AG09319 (cell line): ENCODE measurements around the gene MEGF9.

ENCODE experiments used
- DNase-seq: peaks from one replicate; pipeline ENCODE4 v3.0.0-alpha.2; 2010; ENCODE audit warnings: low read depth; ENCODE audit errors: extremely low read depth
- TF ChIP-seq, protein P1 (sequence below): IDR thresholded peaks from 2 replicates; pipeline ENCODE4 v1.5.1; 2011; ENCODE audit warnings: low read depth, mild to moderate bottlenecking, inconsistent platforms, low read length, moderate library complexity

The MEGF9 gene

DNA sequence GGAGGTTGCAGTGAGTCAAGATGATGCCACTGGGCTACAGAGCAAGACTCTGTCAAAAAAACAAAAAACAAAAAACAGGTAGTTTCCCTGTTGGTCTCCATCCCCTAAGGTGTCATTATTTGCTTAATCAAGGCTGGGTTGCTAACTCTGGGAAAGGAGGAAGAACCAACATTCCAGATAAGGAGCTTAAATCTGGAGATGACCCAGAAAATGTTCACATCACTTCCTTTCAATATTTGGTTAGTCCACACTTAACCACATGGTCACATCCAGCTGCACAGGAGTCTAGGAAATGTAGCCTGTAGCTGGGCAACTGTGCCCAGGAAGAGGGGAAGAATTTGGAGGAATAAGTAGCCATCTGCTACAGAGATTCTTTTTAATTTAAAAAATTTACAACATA lies 25.9 kb upstream of the MEGF9 start:
- TF ChIP-seq, protein P1, sequence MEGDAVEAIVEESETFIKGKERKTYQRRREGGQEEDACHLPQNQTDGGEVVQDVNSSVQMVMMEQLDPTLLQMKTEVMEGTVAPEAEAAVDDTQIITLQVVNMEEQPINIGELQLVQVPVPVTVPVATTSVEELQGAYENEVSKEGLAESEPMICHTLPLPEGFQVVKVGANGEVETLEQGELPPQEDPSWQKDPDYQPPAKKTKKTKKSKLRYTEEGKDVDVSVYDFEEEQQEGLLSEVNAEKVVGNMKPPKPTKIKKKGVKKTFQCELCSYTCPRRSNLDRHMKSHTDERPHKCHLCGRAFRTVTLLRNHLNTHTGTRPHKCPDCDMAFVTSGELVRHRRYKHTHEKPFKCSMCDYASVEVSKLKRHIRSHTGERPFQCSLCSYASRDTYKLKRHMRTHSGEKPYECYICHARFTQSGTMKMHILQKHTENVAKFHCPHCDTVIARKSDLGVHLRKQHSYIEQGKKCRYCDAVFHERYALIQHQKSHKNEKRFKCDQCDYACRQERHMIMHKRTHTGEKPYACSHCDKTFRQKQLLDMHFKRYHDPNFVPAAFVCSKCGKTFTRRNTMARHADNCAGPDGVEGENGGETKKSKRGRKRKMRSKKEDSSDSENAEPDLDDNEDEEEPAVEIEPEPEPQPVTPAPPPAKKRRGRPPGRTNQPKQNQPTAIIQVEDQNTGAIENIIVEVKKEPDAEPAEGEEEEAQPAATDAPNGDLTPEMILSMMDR = no peak
- DNase-seq = no peak

DNA sequence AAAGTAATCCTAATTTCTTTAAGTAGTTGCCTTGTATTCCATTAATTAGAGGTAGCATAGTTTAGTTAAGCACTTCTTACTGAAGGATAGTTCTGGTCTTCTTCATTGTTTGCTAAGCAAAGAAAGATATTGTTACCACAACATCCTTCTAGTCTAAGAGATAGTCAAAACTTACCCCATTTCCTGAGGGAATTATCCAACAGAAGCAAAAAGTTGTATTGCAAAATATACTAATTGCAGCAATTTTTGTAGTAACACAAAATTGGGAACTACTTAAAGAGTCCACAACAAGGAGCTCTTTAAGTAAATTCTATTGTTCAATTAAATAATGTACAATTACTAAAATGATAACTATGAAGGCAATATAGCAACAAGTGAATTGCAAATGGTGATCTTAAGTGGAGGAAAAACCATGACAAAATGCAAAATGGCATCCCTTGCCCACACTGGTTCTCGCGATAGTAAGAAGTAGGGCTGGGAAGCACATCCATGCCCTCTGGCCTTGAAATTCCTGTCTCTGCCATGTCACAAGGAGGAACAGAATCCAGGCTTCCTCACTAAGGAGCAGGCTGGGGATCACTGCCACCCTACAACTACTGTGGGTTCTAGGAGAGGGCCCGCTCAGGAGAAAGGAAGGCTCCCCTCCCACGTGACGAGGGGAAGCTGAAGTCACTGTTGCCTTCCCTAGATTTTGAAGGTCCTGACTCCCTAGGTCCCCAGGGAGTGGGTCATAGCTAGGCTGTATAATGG lies 23.3 kb upstream of the MEGF9 start:
- DNase-seq = no peak
- TF ChIP-seq, protein P1 = no peak

DNA sequence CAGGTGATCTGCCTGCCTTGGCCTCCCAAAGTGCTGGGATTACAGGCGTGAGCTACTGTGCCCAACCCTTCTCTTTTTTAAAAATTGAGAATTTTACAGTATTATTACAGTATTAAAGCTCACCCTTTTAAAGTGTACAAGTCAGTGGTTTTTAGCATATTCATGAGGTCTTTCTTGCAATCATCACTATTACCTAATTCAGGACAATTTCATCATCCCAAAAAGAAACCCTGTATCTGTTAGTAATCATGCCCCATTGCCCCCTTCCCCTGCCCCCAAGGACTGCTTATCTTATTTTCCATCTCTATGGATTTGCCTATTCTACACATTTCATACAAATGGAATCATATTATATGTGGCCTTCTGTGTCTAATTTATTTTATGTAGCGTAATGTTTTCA lies 22.6 kb upstream of the MEGF9 start:
- DNase-seq = no peak

DNA sequence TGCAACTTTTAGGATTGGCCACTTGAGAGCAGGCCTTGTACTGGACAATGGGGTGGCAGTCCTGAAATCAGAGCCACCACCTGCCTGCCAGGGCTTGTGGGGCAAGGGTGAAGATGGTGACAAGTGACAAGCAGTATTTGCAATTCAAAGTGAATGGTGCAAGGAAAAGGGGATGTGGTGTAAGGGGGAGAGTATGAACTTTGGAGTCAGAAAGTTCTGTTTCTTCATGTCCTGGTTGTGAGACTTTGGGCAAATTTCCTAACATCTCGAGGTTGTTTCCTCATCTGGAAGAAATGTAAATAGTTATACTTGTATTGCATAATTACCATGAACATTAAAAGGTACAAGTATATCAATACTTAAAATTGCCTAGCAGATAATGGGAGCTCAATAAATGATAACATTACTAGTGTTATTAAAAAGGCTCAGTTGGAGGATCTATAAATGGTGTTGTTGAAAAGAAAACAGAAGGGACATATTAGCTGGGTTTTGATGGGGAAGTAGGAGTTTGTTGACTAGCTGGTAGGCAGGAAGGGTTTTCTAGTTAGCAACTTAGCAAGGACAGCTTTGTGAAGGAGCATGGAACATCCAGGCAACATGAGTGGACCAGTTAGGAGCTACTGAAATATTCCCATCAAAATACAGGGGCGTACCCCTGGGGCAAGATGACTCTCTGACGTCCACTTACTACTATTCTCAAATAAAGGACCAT lies 21.3 kb upstream of the MEGF9 start:
- DNase-seq = peak; percentile 28
- TF ChIP-seq, protein P1 = no peak

More for the DNA sequence above, 22.6 kb upstream of the MEGF9 start:
- TF ChIP-seq, protein P1 = no peak

DNA sequence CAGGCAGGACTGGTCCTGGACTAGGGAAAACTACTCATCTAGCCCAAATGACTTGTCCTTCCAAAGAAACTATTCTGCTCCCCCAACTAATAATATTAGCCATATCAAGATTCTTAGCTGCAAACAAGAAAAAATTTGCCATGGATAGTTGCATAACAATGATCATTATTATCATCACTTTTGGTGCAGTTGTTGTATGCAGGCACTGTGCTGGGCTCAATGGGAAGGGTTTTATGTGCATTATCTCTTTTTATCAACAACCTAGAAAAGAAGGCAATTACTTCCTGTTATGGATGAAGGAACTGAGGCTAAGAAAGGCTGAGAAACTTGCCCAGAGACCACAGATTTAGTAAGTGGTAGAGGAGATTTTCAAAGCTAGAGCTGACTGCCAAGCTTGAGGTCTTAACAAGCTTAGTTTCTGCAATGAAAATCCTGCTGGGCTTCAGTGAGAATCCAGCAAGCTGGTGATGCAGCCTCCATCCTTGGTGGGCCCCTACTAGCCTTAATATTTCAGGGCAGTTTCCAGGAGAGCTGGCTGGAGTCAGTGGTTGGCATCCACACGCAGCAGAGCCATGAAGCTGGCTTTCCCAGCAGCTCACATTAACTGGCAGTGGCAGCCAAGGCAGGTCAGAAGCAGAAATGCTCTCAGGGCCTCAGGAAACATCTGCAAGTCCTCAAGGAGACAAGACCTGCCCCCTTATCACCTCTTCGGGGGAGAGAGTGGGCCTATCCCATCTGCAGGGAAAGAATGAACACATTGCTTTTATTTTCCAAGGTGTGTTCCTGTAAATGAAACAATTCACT lies 20.5 kb upstream of the MEGF9 start:
- TF ChIP-seq, protein P1 = no peak
- no peak for DNase-seq

DNA sequence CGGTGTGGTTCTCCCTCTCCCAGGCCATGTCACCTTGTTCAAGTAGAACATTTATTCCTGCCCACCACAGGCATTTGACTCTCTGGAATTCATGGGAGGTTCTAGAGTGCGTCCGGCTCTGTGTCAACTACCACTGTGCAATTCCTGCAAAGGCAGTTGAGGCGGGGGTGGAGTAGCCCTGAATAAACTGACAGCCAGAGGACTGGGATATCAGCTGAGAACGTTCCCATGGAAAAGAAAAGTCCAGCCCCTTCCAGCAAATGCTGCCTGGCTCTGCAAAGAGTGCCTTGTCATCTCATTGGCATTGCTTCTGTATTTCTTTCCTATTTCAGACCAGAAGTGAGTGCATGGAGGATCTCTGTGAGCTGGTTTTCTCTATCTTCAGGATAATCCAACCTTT lies 18.9 kb upstream of the MEGF9 start:
- no peak for DNase-seq
- TF ChIP-seq, protein P1 = no peak
